HG03196 (cell line): ENCODE data around the gene SLC25A31.

Experiments used
- ATAC-seq: cut with Tn5 transposase; IDR thresholded peaks from one replicate; pipeline ENCODE4 v1.9.1; 2021; ENCODE audit not compliant: unreplicated experiment

Gene SLC25A31

GRCh38 chr4:127730142-127730913 lies at the start of gene SLC25A31:
TSS of gene SLC25A31 (plus strand) at chr4:127730400. CDS start at chr4:127730546, 146 bp downstream.
- no peak for ATAC-seq

- ATAC-seq: no peak
Observed at GRCh38 chr4:127685292-127685691, 44.9 kb upstream of the SLC25A31 start.

GRCh38 chr4:127686658-127687057 lies 43.5 kb upstream of the SLC25A31 start:
- ATAC-seq: no peak

GRCh38 chr4:127687580-127687979 lies 42.6 kb upstream of the SLC25A31 start:
- no peak for ATAC-seq

GRCh38 chr4:127698789-127699200 lies 31.4 kb upstream of the SLC25A31 start:
- peak; percentile 100 for ATAC-seq

GRCh38 chr4:127708985-127709384 lies 21.2 kb upstream of the SLC25A31 start:
- ATAC-seq: no peak

- no peak for ATAC-seq
Observed at GRCh38 chr4:127709456-127709855, 20.7 kb upstream of the SLC25A31 start.

GRCh38 chr4:127731406-127731805 lies 1.2 kb downstream of the SLC25A31 start:
- no peak for ATAC-seq

- ATAC-seq: peak; percentile 80
Observed at GRCh38 chr4:127732623-127733328, 2.6 kb downstream of the SLC25A31 start.

GRCh38 chr4:127734976-127735375 lies 4.8 kb downstream of the SLC25A31 start:
- no peak for ATAC-seq

GRCh38 chr4:127737295-127737694 lies 7.1 kb downstream of the SLC25A31 start:
- no peak for ATAC-seq

- ATAC-seq: no peak
Observed at GRCh38 chr4:127741247-127741646, 11.0 kb downstream of the SLC25A31 start.

GRCh38 chr4:127747883-127748282 lies 17.7 kb downstream of the SLC25A31 start:
- ATAC-seq: no peak

GRCh38 chr4:127748957-127749356 lies 18.8 kb downstream of the SLC25A31 start:
- no peak for ATAC-seq

GRCh38 chr4:127756906-127757305 lies 26.7 kb downstream of the SLC25A31 start:
- ATAC-seq: no peak

- ATAC-seq: peak; percentile 88
Observed at GRCh38 chr4:127759228-127759820, 29.1 kb downstream of the SLC25A31 start.

- peak; percentile 15 for ATAC-seq
Observed at GRCh38 chr4:127759893-127760292, 29.7 kb downstream of the SLC25A31 start.

GRCh38 chr4:127771535-127772275 lies 41.5 kb downstream of the SLC25A31 start:
- ATAC-seq: no peak

- no peak for ATAC-seq
Observed at GRCh38 chr4:127772769-127773671, 42.8 kb downstream of the SLC25A31 start.

- ATAC-seq: no peak
Observed at GRCh38 chr4:127775843-127776242, 45.6 kb downstream of the SLC25A31 start.
